Stimulated activated CD4-positive, alpha-beta T cell treated with anti-CD3 and anti-CD28 coated beads, TNF-alpha, amount 100 ng/mL, for 4 hours (primary cell): ENCODE data around the gene TENM4.
"Not testable (repeated sequence)": the region's sequence is repeated elsewhere in the genome, so short reads cannot be mapped to it uniquely, and the experiment has no call there.

Source experiments
- DNase-seq, 3 experiments: peaks; one replicate each; pipeline ENCODE4 v3.0.0-alpha.2; 2020; ENCODE audit warnings: low read depth in 3 of 3

Gene TENM4

GRCh38 chr11:79212741-79213190 is 228.1 kb downstream of the TENM4 start:
- no peak for DNase-seq

GRCh38 chr11:79209540-79210266 is 231.1 kb downstream of the TENM4 start:
- no peak for DNase-seq

GRCh38 chr11:79208126-79208525 is 232.7 kb downstream of the TENM4 start:
- no peak for DNase-seq

GRCh38 chr11:79206951-79207350 is 233.9 kb downstream of the TENM4 start:
- no peak for DNase-seq

GRCh38 chr11:79205786-79206185 is 235.0 kb downstream of the TENM4 start:
- no peak for DNase-seq

- no peak for DNase-seq
Observed at GRCh38 chr11:79201677-79202347, 239.0 kb downstream of the TENM4 start.

GRCh38 chr11:79200398-79201070 is 240.3 kb downstream of the TENM4 start:
- no peak for DNase-seq

- no peak for DNase-seq
Observed at GRCh38 chr11:79199729-79200354, 241.0 kb downstream of the TENM4 start.

- no peak for DNase-seq
Observed at GRCh38 chr11:79198898-79199250, 242.0 kb downstream of the TENM4 start.

GRCh38 chr11:79198203-79198897 is 242.5 kb downstream of the TENM4 start:
- no peak for DNase-seq

- no peak for DNase-seq
Observed at GRCh38 chr11:79196950-79197349, 243.9 kb downstream of the TENM4 start.

GRCh38 chr11:79195209-79195608 is 245.6 kb downstream of the TENM4 start:
- no peak for DNase-seq

GRCh38 chr11:79193663-79194310 is 247.0 kb downstream of the TENM4 start:
- no peak for DNase-seq

GRCh38 chr11:79192836-79193235 is 248.0 kb downstream of the TENM4 start:
- DNase-seq, result no peak

GRCh38 chr11:79191716-79192115 is 249.1 kb downstream of the TENM4 start:
- DNase-seq, result not testable (repeated sequence)

- not testable (repeated sequence) for DNase-seq
Observed at GRCh38 chr11:79190553-79190952, 250.3 kb downstream of the TENM4 start.

- no peak for DNase-seq
Observed at GRCh38 chr11:79189601-79190000, 251.2 kb downstream of the TENM4 start.

- DNase-seq, result no peak
Observed at GRCh38 chr11:79189055-79189454, 251.8 kb downstream of the TENM4 start.

GRCh38 chr11:79186669-79187068 is 254.2 kb downstream of the TENM4 start:
- DNase-seq, result no peak

GRCh38 chr11:79185351-79185750 is 255.5 kb downstream of the TENM4 start:
- no peak for DNase-seq

GRCh38 chr11:79184285-79184684 is 256.5 kb downstream of the TENM4 start:
- no peak for DNase-seq
